Choroid plexus epithelial cell (primary cell): ENCODE data around the gene NUP98.

Experiments
- DNase-seq: peaks from one replicate; pipeline ENCODE4 v3.0.0-alpha.2; 2010; ENCODE audit warnings: low read depth
- H3K4me3 ChIP-seq: 2 replicates; pipeline ENCODE4 v1.5.1; 2011; ENCODE audit warnings: low read depth, mild to moderate bottlenecking, control low read depth, low read length, moderate library complexity
- CTCF ChIP-seq: conservative IDR thresholded peaks from 2 replicates; pipeline ENCODE4 v1.5.1; 2011; ENCODE audit warnings: low read depth, mild to moderate bottlenecking, control low read depth, inconsistent platforms, low read length, moderate library complexity

NUP98 gene

GRCh38 chr11:3707176-3707575 is 90.2 kb downstream of the NUP98 start:
- DNase-seq, result no peak
- no peak overlapping the region for H3K4me3 ChIP-seq
- no peak for TF ChIP-seq CTCF

- no peak for TF ChIP-seq CTCF
- DNase-seq, result no peak
- no peak overlapping the region for H3K4me3 ChIP-seq
Measured at GRCh38 chr11:3703383-3703782, 94.0 kb downstream of the NUP98 start.

- no peak for TF ChIP-seq CTCF
- no peak for DNase-seq
- H3K4me3 ChIP-seq, result no peak overlapping the region
Measured at GRCh38 chr11:3700910-3701309, 96.4 kb downstream of the NUP98 start.

GRCh38 chr11:3700410-3700809 is 96.9 kb downstream of the NUP98 start:
- DNase-seq, result no peak
- TF ChIP-seq CTCF, result no peak
- no peak overlapping the region for H3K4me3 ChIP-seq

GRCh38 chr11:3686751-3687150 is 110.6 kb downstream of the NUP98 start:
- H3K4me3 ChIP-seq, result no peak overlapping the region
- no peak for TF ChIP-seq CTCF

GRCh38 chr11:3685923-3686322 is 111.4 kb downstream of the NUP98 start:
- DNase-seq, result no peak
- H3K4me3 ChIP-seq, result no peak overlapping the region
- TF ChIP-seq CTCF, result no peak

More at GRCh38 chr11:3686751-3687150, 110.6 kb downstream of the NUP98 start:
- peak; percentile 20 for DNase-seq

GRCh38 chr11:3684819-3685172 is 112.6 kb downstream of the NUP98 start:
- no peak for TF ChIP-seq CTCF
- H3K4me3 ChIP-seq, result no peak overlapping the region
- DNase-seq, result no peak
